CD4-positive, alpha-beta T cell treated with Interleukin-17A for 1 hour (primary cell): ENCODE results near the gene NEGR1.

Source experiments
- DNase-seq: peaks from one replicate; pipeline ENCODE4 v3.0.0-alpha.2; 2020

NEGR1 gene

GRCh38 chr1:72018562-72018961, 263.8 kb downstream of the NEGR1 start:
- DNase-seq: no peak

- DNase-seq: no peak
Measured at GRCh38 chr1:72015006-72015405, 267.3 kb downstream of the NEGR1 start.

- no peak for DNase-seq
Measured at GRCh38 chr1:72013161-72013560, 269.2 kb downstream of the NEGR1 start.

- DNase-seq: no peak
Measured at GRCh38 chr1:72011721-72012120, 270.6 kb downstream of the NEGR1 start.

GRCh38 chr1:72010094-72010431, 272.3 kb downstream of the NEGR1 start:
- DNase-seq: no peak

GRCh38 chr1:72009173-72010093, 272.9 kb downstream of the NEGR1 start:
- DNase-seq: no peak

- DNase-seq: no peak
Measured at GRCh38 chr1:72007312-72007711, 275.0 kb downstream of the NEGR1 start.

GRCh38 chr1:72006092-72006491, 276.2 kb downstream of the NEGR1 start:
- no peak for DNase-seq

- no peak for DNase-seq
Measured at GRCh38 chr1:72003092-72003491, 279.2 kb downstream of the NEGR1 start.

- no peak for DNase-seq
Measured at GRCh38 chr1:72000809-72001208, 281.5 kb downstream of the NEGR1 start.

- DNase-seq: no peak
Measured at GRCh38 chr1:71994646-71995045, 287.7 kb downstream of the NEGR1 start.

GRCh38 chr1:71987181-71987580, 295.2 kb downstream of the NEGR1 start:
- DNase-seq: no peak

GRCh38 chr1:71986160-71986559, 296.2 kb downstream of the NEGR1 start:
- DNase-seq: no peak

GRCh38 chr1:71980556-71980955, 301.8 kb downstream of the NEGR1 start:
- no peak for DNase-seq

- DNase-seq: no peak
Measured at GRCh38 chr1:71979882-71980281, 302.5 kb downstream of the NEGR1 start.

- DNase-seq: no peak
Measured at GRCh38 chr1:71967670-71968069, 314.7 kb downstream of the NEGR1 start.

- no peak for DNase-seq
Measured at GRCh38 chr1:71964188-71964587, 318.2 kb downstream of the NEGR1 start.

- DNase-seq: no peak
Measured at GRCh38 chr1:71956613-71957285, 325.6 kb downstream of the NEGR1 start.

- no peak for DNase-seq
Measured at GRCh38 chr1:71950579-71950978, 331.8 kb downstream of the NEGR1 start.

- DNase-seq: no peak
Measured at GRCh38 chr1:71949681-71950080, 332.7 kb downstream of the NEGR1 start.

- no peak for DNase-seq
Measured at GRCh38 chr1:71948561-71948960, 333.8 kb downstream of the NEGR1 start.

GRCh38 chr1:71944006-71944405, 338.3 kb downstream of the NEGR1 start:
- DNase-seq: no peak

- DNase-seq: no peak
Measured at GRCh38 chr1:71940261-71940660, 342.1 kb downstream of the NEGR1 start.

- no peak for DNase-seq
Measured at GRCh38 chr1:71930511-71930910, 351.8 kb downstream of the NEGR1 start.
